Adipose tissue (tissue), 3 donors: Measurements from ENCODE around the gene NMNAT2. TPM values are rescaled to one million over a fixed set of nuclear protein-coding genes. Genes with fewer than 3 reads are reported as not detected.

Experiments used
- H3K27ac ChIP-seq: one replicate; pipeline ENCODE4 v1.5.1; 2013; ENCODE audit warnings: low read depth, low read length
- WGBS, 3 donors: extraction: QIAGEN DNeasy Blood & Tissue Kit; methylation state at CpG; one replicate each; pipeline ENCODE4 v1.1.7; 2013; 5-methylcytosine and 5-hydroxymethylcytosine counted together
- polyA plus RNA-seq, 3 donors: library from polyadenylated mRNA; stranded (reverse); fragments of 200-250 nt; gene quantifications; one replicate each; pipeline ENCODE4 v1.2.3, GENCODE V29; 2013
- donor health status: healthy with polysubstance abuse.
- donor health status: Bipolar disorder and iron deficiency.
- donor health status: healthy.

The NMNAT2 gene
- polyA plus RNA-seq, 3 donors: 0.90 to 1.9 (median 1.3) TPM

- 83 to 92% (median 86%) methylated on average over 5 of the region's 5 CpGs for WGBS, 3 donors
- no peak overlapping the region for H3K27ac ChIP-seq
Measured at GRCh38 chr1:183302452-183303322, 115.5 kb downstream of the NMNAT2 start.

- 62 to 74% (median 63%) methylated on average over 3 of the region's 3 CpGs for WGBS, 3 donors
- H3K27ac ChIP-seq: no peak overlapping the region
Measured at GRCh38 chr1:183301239-183301638, 116.9 kb downstream of the NMNAT2 start.

- 92 to 100% (median 99%) methylated on average over 1 of the region's 1 CpG for WGBS, 3 donors
- no peak overlapping the region for H3K27ac ChIP-seq
Measured at GRCh38 chr1:183300828-183301227, 117.4 kb downstream of the NMNAT2 start.

- no peak overlapping the region for H3K27ac ChIP-seq
Measured at GRCh38 chr1:183300395-183300794, 117.8 kb downstream of the NMNAT2 start.

- no peak overlapping the region for H3K27ac ChIP-seq
Measured at GRCh38 chr1:183296782-183297181, 121.4 kb downstream of the NMNAT2 start.

GRCh38 chr1:183295521-183295920 lies 122.7 kb downstream of the NMNAT2 start:
- WGBS, 3 donors: 64 to 79% (median 67%) methylated on average over 5 of the region's 5 CpGs
- H3K27ac ChIP-seq: no peak overlapping the region

More at GRCh38 chr1:183296782-183297181, 121.4 kb downstream of the NMNAT2 start:
- WGBS, 3 donors: 93 to 95% (median 93%) methylated on average over 4 of the region's 4 CpGs

GRCh38 chr1:183293876-183294275 lies 124.3 kb downstream of the NMNAT2 start:
- no peak overlapping the region for H3K27ac ChIP-seq
- WGBS, 3 donors: 93 to 100% (median 96%) methylated on average over 1 of the region's 1 CpG

GRCh38 chr1:183293241-183293640 lies 124.9 kb downstream of the NMNAT2 start:
- 91 to 92% (median 91%) methylated on average over 9 of the region's 9 CpGs for WGBS, 3 donors
- H3K27ac ChIP-seq: no peak overlapping the region

- no peak overlapping the region for H3K27ac ChIP-seq
- WGBS, 3 donors: 68 to 77% (median 76%) methylated on average over 11 of the region's 11 CpGs
Measured at GRCh38 chr1:183291802-183292514, 126.2 kb downstream of the NMNAT2 start.

GRCh38 chr1:183291216-183291762 lies 126.9 kb downstream of the NMNAT2 start:
- no peak overlapping the region for H3K27ac ChIP-seq
- WGBS, 3 donors: 86 to 92% (median 92%) methylated on average over 5 of the region's 5 CpGs

- no peak overlapping the region for H3K27ac ChIP-seq
- WGBS, 3 donors: 90 to 93% (median 92%) methylated on average over 6 of the region's 6 CpGs
Measured at GRCh38 chr1:183290628-183291027, 127.6 kb downstream of the NMNAT2 start.

GRCh38 chr1:183289051-183289496 lies 129.1 kb downstream of the NMNAT2 start:
- 89 to 93% (median 90%) methylated on average over 9 of the region's 9 CpGs for WGBS, 3 donors
- no peak overlapping the region for H3K27ac ChIP-seq

- H3K27ac ChIP-seq: no peak overlapping the region
- WGBS, 3 donors: 89 to 95% (median 94%) methylated on average over 2 of the region's 2 CpGs
Measured at GRCh38 chr1:183288583-183288982, 129.6 kb downstream of the NMNAT2 start.

- WGBS, 3 donors: 39 to 53% (median 52%) methylated on average over 5 of the region's 5 CpGs
- no peak overlapping the region for H3K27ac ChIP-seq
Measured at GRCh38 chr1:183287191-183287675, 130.9 kb downstream of the NMNAT2 start.

- 48 to 95% (median 80%) methylated on average over 4 of the region's 4 CpGs for WGBS, 3 donors
Measured at GRCh38 chr1:183285746-183286145, 132.4 kb downstream of the NMNAT2 start.

GRCh38 chr1:183285256-183285655 lies 132.9 kb downstream of the NMNAT2 start:
- no peak overlapping the region for H3K27ac ChIP-seq
- WGBS, 3 donors: 96 to 100% (median 98%) methylated on average over 1 of the region's 1 CpG

More at GRCh38 chr1:183285746-183286145, 132.4 kb downstream of the NMNAT2 start:
- no peak overlapping the region for H3K27ac ChIP-seq

GRCh38 chr1:183284086-183284485 lies 134.1 kb downstream of the NMNAT2 start:
- WGBS, 3 donors: 90 to 96% (median 95%) methylated on average over 5 of the region's 5 CpGs
- no peak overlapping the region for H3K27ac ChIP-seq

GRCh38 chr1:183283286-183283685 lies 134.9 kb downstream of the NMNAT2 start:
- WGBS, 3 donors: 61 to 78% (median 72%) methylated on average over 5 of the region's 5 CpGs

More at GRCh38 chr1:183283286-183283685, 134.9 kb downstream of the NMNAT2 start:
- no peak overlapping the region for H3K27ac ChIP-seq
